Panc1 (cell line): Measurements from ENCODE around the gene RP2. TPM values are rescaled to one million over a fixed set of nuclear protein-coding genes. Genes with fewer than 3 reads are reported as not detected.

Source experiments
- ATAC-seq: fragments of 200-7000 bp; cut with Tn5 transposase; 2 replicates; pipeline ENCODE4 v1.9.1; 2020; ENCODE audit warnings: mild to moderate bottlenecking, moderate library complexity
- BruUV-seq: library from RNA; stranded (reverse); fragments of 400-500 nt; replicated peaks from 2 replicates; lab custom pipeline; 2021; lab: Mats Ljungman, UMichigan
- CTCF ChIA-PET: fragments of 300-600 bp; sonication (Branson Sonifier 250); formaldehyde crosslinking; loops from one replicate; lab custom pipeline; 2022; ENCODE audit warnings: antibody characterized with exemption; lab: Charles Lee
- POLR2A ChIA-PET: fragments of 300-600 bp; sonication (Branson Sonifier 250); formaldehyde crosslinking; loops from one replicate; lab custom pipeline; 2022; ENCODE audit warnings: antibody characterized with exemption; lab: Charles Lee
- DNase-seq: peaks from one replicate; pipeline ENCODE4 v3.0.0-alpha.2; 2010; ENCODE audit warnings: low read depth, low spot score
- H3K27ac ChIP-seq: 2 replicates; pipeline ENCODE4 v1.5.1; 2011; ENCODE audit warnings: mild to moderate bottlenecking, low read length, inconsistent platforms
- H3K27me3 ChIP-seq: fragments of 200-500 bp; sonication (Bioruptor generic); 2 replicates; pipeline ENCODE4 v1.6.0; 2014; ENCODE audit warnings: low read length, inconsistent platforms; ENCODE audit not compliant: control insufficient read depth, insufficient read depth
- H3K36me3 ChIP-seq: fragments of 200-500 bp; sonication (Bioruptor generic); 2 replicates; pipeline ENCODE4 v1.5.1; 2014; ENCODE audit warnings: inconsistent platforms, mild to moderate bottlenecking, low read length, moderate library complexity; ENCODE audit not compliant: control insufficient read depth, insufficient read depth
- H3K4me1 ChIP-seq: 2 replicates; pipeline ENCODE4 v1.5.1; 2011; ENCODE audit warnings: inconsistent platforms, mild to moderate bottlenecking, low read length, moderate library complexity; ENCODE audit not compliant: control insufficient read depth, insufficient read depth
- H3K4me3 ChIP-seq, 2 experiments: 2 replicates each; pipeline ENCODE4 v1.5.1; 2011 to 2012; ENCODE audit warnings: low read depth in 2 of 2, low read length in 2 of 2, mild to moderate bottlenecking in 2 of 2, inconsistent platforms in 1 of 2, moderate library complexity in 1 of 2
- H3K9me3 ChIP-seq: fragments of 200-500 bp; sonication (Bioruptor generic); 2 replicates; pipeline ENCODE4 v1.5.1; 2014; ENCODE audit warnings: low read depth, mild to moderate bottlenecking, inconsistent platforms, low read length, moderate library complexity; ENCODE audit not compliant: control insufficient read depth, insufficient read depth
- POLR2AphosphoS5 ChIP-seq: IDR thresholded peaks from 2 replicates; pipeline ENCODE4 v1.6.1; 2012; ENCODE audit warnings: mild to moderate bottlenecking, low read depth, low read length, moderate library complexity
- SIN3A ChIP-seq: IDR thresholded peaks from 2 replicates; pipeline ENCODE4 v1.6.1; 2012; ENCODE audit warnings: low read depth, mild to moderate bottlenecking, low read length, moderate library complexity, borderline replicate concordance; ENCODE audit not compliant: insufficient read depth
- TCF7L2 ChIP-seq: IDR thresholded peaks from 2 replicates; pipeline ENCODE4 v1.6.1; 2011; ENCODE audit warnings: mild to moderate bottlenecking, low read depth, low read length, inconsistent platforms
- in situ Hi-C: cut with HindIII; loops from 2 replicates; pipeline ENCODE4 v1.10.0; 2016; ENCODE audit warnings: low sequenced_read_pairs, low pct_unique_long_range_greater_than_20kb
- intact Hi-C: fragments of 100-400 bp; cut with micrococcal nuclease; formaldehyde crosslinking; loops from one replicate; pipeline ENCODE4 v1.10.0; 2022; ENCODE audit not compliant: unreplicated experiment
- total RNA-seq: library from RNA; stranded (reverse); gene quantifications from one replicate; pipeline ENCODE4 v1.2.1, GENCODE V29; 2021; ENCODE audit not compliant: unreplicated experiment
- TF ChIP-seq, protein P1 (sequence below), 2 experiments: IDR thresholded peaks; 2 replicates each; pipeline ENCODE4 v1.6.1; 2011 to 2012; ENCODE audit warnings: low read depth in 2 of 2, control low read depth in 1 of 2, low read length in 1 of 2, mild to moderate bottlenecking in 1 of 2, moderate library complexity in 1 of 2; ENCODE audit not compliant: insufficient read depth in 1 of 2
- TF ChIP-seq, protein P2 (sequence below): fragments of 450-650 bp; IDR thresholded peaks from 2 replicates; pipeline ENCODE4 v1.5.1; 2017; ENCODE audit warnings: mild to moderate bottlenecking

The RP2 gene
- total RNA-seq, 1 experiment from 2014 or later: 17.3 TPM

DNA sequence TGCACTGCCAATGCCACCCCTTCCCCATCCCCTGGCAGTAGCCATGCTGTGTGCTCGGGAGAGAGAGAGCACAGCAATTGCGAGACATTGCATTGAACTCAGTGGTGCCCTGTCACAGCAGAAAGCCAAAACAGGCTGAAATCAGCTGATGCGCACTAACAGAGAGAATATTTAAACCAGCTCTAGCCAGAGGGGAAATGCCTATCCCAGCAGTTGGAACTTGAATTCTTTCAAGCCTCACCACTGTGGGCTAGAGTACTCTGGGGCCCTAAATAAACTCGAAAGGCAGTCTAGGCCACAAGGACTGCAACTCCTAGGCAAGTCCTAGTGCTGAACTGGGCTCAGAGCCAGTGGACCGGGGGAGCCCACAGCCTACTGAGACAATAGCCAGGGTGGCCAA is 17.7 kb upstream of the RP2 start:
- no TSS peak for BruUV-seq
- no peak overlapping the region for H3K4me3 ChIP-seq
- no peaks in the 10 kb centered on the region for H3K27me3 ChIP-seq
- H3K36me3 ChIP-seq: no peaks in the 10 kb centered on the region
- H3K9me3 ChIP-seq: no peaks in the 10 kb centered on the region
- in situ Hi-C loops (no loop called here), intact Hi-C loops (no loop called here)
- ChIA-PET CTCF (no interaction called here), POLR2A (no interaction called here)
- DNase-seq: no peak
- ATAC-seq: no peak
- no peaks in the 10 kb centered on the region for H3K4me1 ChIP-seq
- TF ChIP-seq SIN3A (no peak), TCF7L2 (no peak), POLR2AphosphoS5 (no peak)
- TF ChIP-seq, protein P1, sequence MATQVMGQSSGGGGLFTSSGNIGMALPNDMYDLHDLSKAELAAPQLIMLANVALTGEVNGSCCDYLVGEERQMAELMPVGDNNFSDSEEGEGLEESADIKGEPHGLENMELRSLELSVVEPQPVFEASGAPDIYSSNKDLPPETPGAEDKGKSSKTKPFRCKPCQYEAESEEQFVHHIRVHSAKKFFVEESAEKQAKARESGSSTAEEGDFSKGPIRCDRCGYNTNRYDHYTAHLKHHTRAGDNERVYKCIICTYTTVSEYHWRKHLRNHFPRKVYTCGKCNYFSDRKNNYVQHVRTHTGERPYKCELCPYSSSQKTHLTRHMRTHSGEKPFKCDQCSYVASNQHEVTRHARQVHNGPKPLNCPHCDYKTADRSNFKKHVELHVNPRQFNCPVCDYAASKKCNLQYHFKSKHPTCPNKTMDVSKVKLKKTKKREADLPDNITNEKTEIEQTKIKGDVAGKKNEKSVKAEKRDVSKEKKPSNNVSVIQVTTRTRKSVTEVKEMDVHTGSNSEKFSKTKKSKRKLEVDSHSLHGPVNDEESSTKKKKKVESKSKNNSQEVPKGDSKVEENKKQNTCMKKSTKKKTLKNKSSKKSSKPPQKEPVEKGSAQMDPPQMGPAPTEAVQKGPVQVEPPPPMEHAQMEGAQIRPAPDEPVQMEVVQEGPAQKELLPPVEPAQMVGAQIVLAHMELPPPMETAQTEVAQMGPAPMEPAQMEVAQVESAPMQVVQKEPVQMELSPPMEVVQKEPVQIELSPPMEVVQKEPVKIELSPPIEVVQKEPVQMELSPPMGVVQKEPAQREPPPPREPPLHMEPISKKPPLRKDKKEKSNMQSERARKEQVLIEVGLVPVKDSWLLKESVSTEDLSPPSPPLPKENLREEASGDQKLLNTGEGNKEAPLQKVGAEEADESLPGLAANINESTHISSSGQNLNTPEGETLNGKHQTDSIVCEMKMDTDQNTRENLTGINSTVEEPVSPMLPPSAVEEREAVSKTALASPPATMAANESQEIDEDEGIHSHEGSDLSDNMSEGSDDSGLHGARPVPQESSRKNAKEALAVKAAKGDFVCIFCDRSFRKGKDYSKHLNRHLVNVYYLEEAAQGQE (IDR thresholded peaks at IDR 0.05; ENCODE audit: insufficient read depth in 1 of 2, low read depth in 2 of 2, low read length in 1 of 2): no peak
- TF ChIP-seq, protein P2, sequence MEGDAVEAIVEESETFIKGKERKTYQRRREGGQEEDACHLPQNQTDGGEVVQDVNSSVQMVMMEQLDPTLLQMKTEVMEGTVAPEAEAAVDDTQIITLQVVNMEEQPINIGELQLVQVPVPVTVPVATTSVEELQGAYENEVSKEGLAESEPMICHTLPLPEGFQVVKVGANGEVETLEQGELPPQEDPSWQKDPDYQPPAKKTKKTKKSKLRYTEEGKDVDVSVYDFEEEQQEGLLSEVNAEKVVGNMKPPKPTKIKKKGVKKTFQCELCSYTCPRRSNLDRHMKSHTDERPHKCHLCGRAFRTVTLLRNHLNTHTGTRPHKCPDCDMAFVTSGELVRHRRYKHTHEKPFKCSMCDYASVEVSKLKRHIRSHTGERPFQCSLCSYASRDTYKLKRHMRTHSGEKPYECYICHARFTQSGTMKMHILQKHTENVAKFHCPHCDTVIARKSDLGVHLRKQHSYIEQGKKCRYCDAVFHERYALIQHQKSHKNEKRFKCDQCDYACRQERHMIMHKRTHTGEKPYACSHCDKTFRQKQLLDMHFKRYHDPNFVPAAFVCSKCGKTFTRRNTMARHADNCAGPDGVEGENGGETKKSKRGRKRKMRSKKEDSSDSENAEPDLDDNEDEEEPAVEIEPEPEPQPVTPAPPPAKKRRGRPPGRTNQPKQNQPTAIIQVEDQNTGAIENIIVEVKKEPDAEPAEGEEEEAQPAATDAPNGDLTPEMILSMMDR: no peak
- H3K27ac ChIP-seq: no peak overlapping the region

DNA sequence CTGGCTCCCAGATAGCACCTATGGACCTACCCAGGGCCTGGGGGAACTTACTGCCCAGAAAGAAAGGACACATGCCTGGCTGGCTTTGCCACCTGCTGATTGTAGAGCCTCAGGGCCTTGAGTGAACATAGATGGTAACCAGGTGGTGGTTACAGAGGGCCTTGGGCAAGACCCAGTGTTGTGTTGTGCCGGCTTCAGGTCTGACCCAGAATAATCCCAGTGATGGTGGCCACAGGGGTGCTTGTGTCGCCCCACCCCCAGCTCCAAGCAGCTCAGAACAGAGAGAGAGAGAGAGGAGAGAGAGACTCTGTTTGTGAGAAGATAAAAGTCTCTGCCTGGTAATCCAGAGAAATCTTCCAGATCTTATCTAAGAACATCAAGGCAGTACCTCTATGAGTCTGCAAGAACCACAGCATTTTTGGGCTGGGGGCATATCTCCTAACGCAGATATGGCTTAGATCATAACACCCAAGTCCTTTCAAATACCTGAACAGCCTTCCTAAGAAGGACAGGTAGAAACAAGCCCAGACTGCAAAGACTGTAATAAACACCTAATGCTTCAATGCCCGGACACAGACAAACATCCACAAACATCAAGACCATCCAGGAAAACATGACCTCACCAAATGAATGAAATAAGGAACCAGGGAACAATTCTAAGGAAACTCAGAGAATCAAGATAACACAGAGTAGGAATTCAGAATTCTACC is 16.3 kb upstream of the RP2 start:
- in situ Hi-C loops: no loop called here
- TF ChIP-seq, protein P1 (IDR thresholded peaks at IDR 0.05; ENCODE audit: insufficient read depth in 1 of 2, low read depth in 2 of 2, low read length in 1 of 2): no peak
- TF ChIP-seq TCF7L2: no peak
- no peak for TF ChIP-seq SIN3A
- TF ChIP-seq POLR2AphosphoS5: no peak
- TF ChIP-seq, protein P2: no peak
- POLR2A ChIA-PET: interaction anchor here (0.6 kb wide), 1 partner anchor 141 kb away, joined by 3 read pairs; no protein-coding TSS in a partner anchor

More for the DNA sequence above, 16.3 kb upstream of the RP2 start:
- ATAC-seq (no peak), DNase-seq (no peak)
- Histone ChIP-seq H3K9me3 (no peaks in the 10 kb centered on the region), H3K4me3 (no peak overlapping the region), H3K36me3 (no peaks in the 10 kb centered on the region), H3K27me3 (no peaks in the 10 kb centered on the region), H3K27ac (no peak overlapping the region), H3K4me1 (no peaks in the 10 kb centered on the region)
- CTCF ChIA-PET: no interaction called here
- no TSS peak for BruUV-seq
- intact Hi-C loops: no loop called here
